Neuronal stem cell (in vitro differentiated cells): ENCODE measurements around the gene ARHGEF16.

Experiments used
- DNase-seq: peaks from one replicate; pipeline ENCODE4 v3.0.0-alpha.2; 2013; ENCODE audit warnings: low spot score
- H2AFZ ChIP-seq: one replicate; pipeline ENCODE4 v1.6.1; 2013; ENCODE audit warnings: mild to moderate bottlenecking, low read length, inconsistent platforms
- H2AK5ac ChIP-seq: 2 replicates; pipeline ENCODE4 v1.6.1; 2013; ENCODE audit warnings: low read depth, mild to moderate bottlenecking, inconsistent platforms, low read length, moderate library complexity, mixed read lengths
- H2BK120ac ChIP-seq: 2 replicates; pipeline ENCODE4 v1.6.1; 2013; ENCODE audit warnings: low read depth, mild to moderate bottlenecking, inconsistent platforms, low read length, moderate library complexity, mixed read lengths
- H2BK12ac ChIP-seq: one replicate; pipeline ENCODE4 v1.6.1; 2013; ENCODE audit warnings: low read length, inconsistent platforms
- H2BK15ac ChIP-seq: 2 replicates; pipeline ENCODE4 v1.6.1; 2013; ENCODE audit warnings: mild to moderate bottlenecking, low read length, inconsistent platforms, mixed read lengths
- H2BK5ac ChIP-seq: one replicate; pipeline ENCODE4 v1.6.1; 2013; ENCODE audit warnings: inconsistent platforms, mild to moderate bottlenecking, low read length, moderate library complexity
- H3K14ac ChIP-seq: one replicate; pipeline ENCODE4 v1.6.1; 2013; ENCODE audit warnings: low read length, inconsistent platforms
- H3K18ac ChIP-seq: 2 replicates; pipeline ENCODE4 v1.6.1; 2013; ENCODE audit warnings: low read length, inconsistent platforms
- H3K23ac ChIP-seq: 2 replicates; pipeline ENCODE4 v1.6.1; 2013; ENCODE audit warnings: low read depth, mild to moderate bottlenecking, mixed read lengths, low read length, inconsistent platforms; ENCODE audit not compliant: poor library complexity
- H3K27ac ChIP-seq: replicated peaks from 3 replicates; pipeline ENCODE4 v1.5.1; 2013; ENCODE audit warnings: low read length, inconsistent platforms
- H3K27me3 ChIP-seq, 3 experiments: 2 replicates each; pipeline ENCODE4 v1.6.1; 2013; ENCODE audit warnings: low read length in 3 of 3, mild to moderate bottlenecking in 2 of 3, inconsistent platforms in 1 of 3, low read depth in 1 of 3, mixed read lengths in 1 of 3, moderate library complexity in 1 of 3; ENCODE audit not compliant: control insufficient read depth in 3 of 3, insufficient read depth in 3 of 3
- H3K36me3 ChIP-seq, 2 donors: replicated peaks in 1 of 2; 2 replicates each; pipeline ENCODE4 v1.6.1; 2013; ENCODE audit warnings: low read length in 2 of 2; ENCODE audit not compliant: control insufficient read depth in 2 of 2, insufficient read depth in 2 of 2
- H3K4ac ChIP-seq: 2 replicates; pipeline ENCODE4 v1.6.1; 2013; ENCODE audit warnings: inconsistent platforms, mild to moderate bottlenecking, low read length, moderate library complexity
- H3K4me1 ChIP-seq, 2 donors: 1 replicate in 1 of 2; 2 replicates in 1 of 2; pipeline ENCODE4 v1.6.1; 2013; ENCODE audit warnings: low read length in 2 of 2, low read depth in 1 of 2; ENCODE audit not compliant: control insufficient read depth in 2 of 2, insufficient read depth in 1 of 2
- H3K4me2 ChIP-seq: one replicate; pipeline ENCODE4 v1.6.1; 2013; ENCODE audit warnings: mild to moderate bottlenecking, low read length, inconsistent platforms; ENCODE audit not compliant: insufficient read depth, poor library complexity, severe bottlenecking
- H3K4me3 ChIP-seq, 2 donors: 2 replicates each; pipeline ENCODE4 v1.5.1; 2013; ENCODE audit warnings: low read length in 2 of 2, mild to moderate bottlenecking in 2 of 2, inconsistent platforms in 1 of 2, moderate library complexity in 1 of 2
- H3K79me1 ChIP-seq: one replicate; pipeline ENCODE4 v1.6.1; 2013; ENCODE audit warnings: low read depth, mild to moderate bottlenecking, inconsistent platforms, low read length, moderate library complexity
- H3K9ac ChIP-seq: one replicate; pipeline ENCODE4 v1.6.1; 2013; ENCODE audit warnings: mild to moderate bottlenecking, low read depth, low read length, inconsistent platforms; ENCODE audit not compliant: poor library complexity
- H3K9me3 ChIP-seq, 2 donors: replicated peaks in 1 of 2; 2 replicates each; pipeline versions ENCODE3 to v1.6.1; 2013; ENCODE audit warnings: low read length in 2 of 2, mild to moderate bottlenecking in 2 of 2, inconsistent platforms in 1 of 2, low read depth in 1 of 2, mixed read lengths in 1 of 2, moderate library complexity in 1 of 2; ENCODE audit not compliant: control insufficient read depth in 2 of 2, insufficient read depth in 1 of 2
- H4K8ac ChIP-seq: one replicate; pipeline ENCODE4 v1.6.1; 2013; ENCODE audit warnings: low read depth, mild to moderate bottlenecking, inconsistent platforms, low read length, moderate library complexity
- H4K91ac ChIP-seq: one replicate; pipeline ENCODE4 v1.6.1; 2013; ENCODE audit warnings: low read length, low read depth, mild to moderate bottlenecking, inconsistent platforms; ENCODE audit not compliant: poor library complexity
- WGBS, 2 donors: extraction: QIAGEN DNeasy Blood & Tissue Kit; methylation state at CpG; one replicate each; pipeline ENCODE4 v1.1.7; 2013; ENCODE audit warnings: missing lambda C conversion rate in 2 of 2, mixed read lengths in 1 of 2; ENCODE audit not compliant: insufficient read length in 2 of 2, insufficient replicate concordance in 1 of 2; ENCODE audit errors: extremely low coverage in 2 of 2; 5-methylcytosine and 5-hydroxymethylcytosine counted together

ARHGEF16 gene

DNA sequence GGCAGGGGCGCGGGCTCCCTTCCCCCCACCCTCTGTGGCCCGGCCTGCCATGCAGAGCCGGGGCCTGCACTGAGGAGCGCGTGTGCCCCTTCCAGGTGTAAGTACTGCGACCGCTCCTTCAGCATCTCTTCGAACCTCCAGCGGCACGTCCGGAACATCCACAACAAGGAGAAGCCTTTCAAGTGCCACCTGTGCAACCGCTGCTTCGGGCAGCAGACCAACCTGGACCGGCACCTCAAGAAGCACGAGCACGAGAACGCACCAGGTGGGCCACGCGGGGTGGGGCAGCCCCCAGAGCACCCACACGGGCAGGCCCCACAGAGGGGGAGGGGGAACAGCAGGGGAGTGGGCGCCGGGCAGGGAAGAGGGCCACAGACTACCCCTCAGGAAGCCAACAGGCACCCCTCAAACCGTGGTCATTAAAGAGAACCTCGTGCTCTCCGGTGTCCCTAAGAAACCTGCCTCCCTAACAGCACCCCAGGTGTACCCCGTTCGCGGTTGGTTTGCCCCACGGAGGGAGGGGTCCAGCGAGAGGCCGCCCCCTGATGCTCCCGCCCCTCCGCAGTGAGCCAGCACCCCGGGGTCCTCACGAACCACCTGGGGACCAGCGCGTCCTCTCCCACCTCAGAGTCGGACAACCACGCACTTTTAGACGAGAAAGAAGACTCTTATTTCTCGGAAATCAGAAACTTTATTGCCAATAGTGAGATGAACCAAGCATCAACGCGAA is 28.8 kb upstream of the ARHGEF16 start:
- Histone ChIP-seq H4K8ac (no peak overlapping the region), H3K4me3 (no peak overlapping the region), H3K14ac (peak overlapping the region; percentile 2), H3K9me3 (peaks cover 0 to 2% of the 10 kb centered on the region in 2 donors), H3K9ac (no peak overlapping the region), H2AFZ (no peak overlapping the region), H3K79me1 (peaks cover under 1% of the 10 kb centered on the region), H4K91ac (no peak overlapping the region), H3K4me2 (no peak overlapping the region), H3K36me3 (peaks cover 0 to 8% of the 10 kb centered on the region in 2 donors), H3K4me1 (peaks cover 0 to 5% of the 10 kb centered on the region in 2 donors), H3K18ac (no peak overlapping the region), H2BK12ac (peak overlapping the region; percentile 34), H2BK15ac (peak overlapping the region; percentile 76), H3K27me3 (peaks cover 0 to 56% (median 0%) of the 10 kb centered on the region in 3 experiments), H2BK5ac (no peak overlapping the region), H3K4ac (no peak overlapping the region), H3K27ac (no peak overlapping the region), H2BK120ac (no peak overlapping the region), H3K23ac (peak overlapping the region; percentile 48), H2AK5ac (peak overlapping the region; percentile 85)
- no peak for DNase-seq
- no CpG with 5 or more reads among the region's 44 CpGs for WGBS, 2 donors

DNA sequence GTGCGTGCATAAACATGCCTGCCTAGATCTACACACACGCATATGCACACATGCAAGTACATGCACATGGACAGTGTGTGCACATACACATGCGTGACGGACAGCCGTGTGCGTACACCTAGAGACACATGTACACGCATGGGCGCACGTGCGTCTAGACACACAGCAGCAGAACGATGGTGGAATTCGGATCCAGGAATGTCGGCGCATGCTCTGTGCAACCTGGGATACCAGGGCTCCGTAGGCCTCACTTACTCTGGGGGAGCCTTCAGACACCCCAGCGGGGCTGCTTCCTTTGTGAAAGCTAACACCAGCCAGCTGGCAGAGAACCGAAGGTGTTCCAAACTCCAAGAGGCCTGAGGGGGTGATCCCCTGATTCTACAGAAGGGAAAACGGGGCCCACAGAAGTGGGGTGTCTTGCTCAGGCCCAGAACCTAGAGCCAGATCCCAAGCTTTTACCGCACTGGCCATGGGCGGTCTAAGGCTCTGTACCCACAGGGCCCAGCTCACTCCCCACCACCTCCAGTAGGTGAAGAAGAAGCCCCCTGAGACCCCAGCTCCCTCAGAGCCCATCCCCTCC is 27.4 kb upstream of the ARHGEF16 start:
- Histone ChIP-seq H3K4ac (no peak overlapping the region), H3K9me3 (peaks cover 0 to 4% of the 10 kb centered on the region in 2 donors), H3K18ac (peak overlapping the region; percentile 30), H3K27ac (no peak overlapping the region), H3K36me3 (peaks cover 0 to 8% of the 10 kb centered on the region in 2 donors), H3K4me2 (no peak overlapping the region), H3K4me3 (peak overlapping the region in 1 of 2 donors; percentile 16), H4K91ac (no peak overlapping the region), H2AK5ac (no peak overlapping the region), H2AFZ (no peak overlapping the region), H3K9ac (no peak overlapping the region), H3K23ac (peak overlapping the region; percentile 89), H3K27me3 (peaks cover 0 to 53% (median 0%) of the 10 kb centered on the region in 3 experiments), H3K79me1 (peaks cover 4% of the 10 kb centered on the region), H2BK15ac (no peak overlapping the region), H4K8ac (no peak overlapping the region), H2BK12ac (no peak overlapping the region), H3K4me1 (peaks cover 0 to 8% of the 10 kb centered on the region in 2 donors), H3K14ac (peak overlapping the region; percentile 76), H2BK120ac (no peak overlapping the region), H2BK5ac (peak overlapping the region; percentile 39)
- no peak for DNase-seq
- no CpG with 5 or more reads among the region's 20 CpGs for WGBS, 2 donors

DNA sequence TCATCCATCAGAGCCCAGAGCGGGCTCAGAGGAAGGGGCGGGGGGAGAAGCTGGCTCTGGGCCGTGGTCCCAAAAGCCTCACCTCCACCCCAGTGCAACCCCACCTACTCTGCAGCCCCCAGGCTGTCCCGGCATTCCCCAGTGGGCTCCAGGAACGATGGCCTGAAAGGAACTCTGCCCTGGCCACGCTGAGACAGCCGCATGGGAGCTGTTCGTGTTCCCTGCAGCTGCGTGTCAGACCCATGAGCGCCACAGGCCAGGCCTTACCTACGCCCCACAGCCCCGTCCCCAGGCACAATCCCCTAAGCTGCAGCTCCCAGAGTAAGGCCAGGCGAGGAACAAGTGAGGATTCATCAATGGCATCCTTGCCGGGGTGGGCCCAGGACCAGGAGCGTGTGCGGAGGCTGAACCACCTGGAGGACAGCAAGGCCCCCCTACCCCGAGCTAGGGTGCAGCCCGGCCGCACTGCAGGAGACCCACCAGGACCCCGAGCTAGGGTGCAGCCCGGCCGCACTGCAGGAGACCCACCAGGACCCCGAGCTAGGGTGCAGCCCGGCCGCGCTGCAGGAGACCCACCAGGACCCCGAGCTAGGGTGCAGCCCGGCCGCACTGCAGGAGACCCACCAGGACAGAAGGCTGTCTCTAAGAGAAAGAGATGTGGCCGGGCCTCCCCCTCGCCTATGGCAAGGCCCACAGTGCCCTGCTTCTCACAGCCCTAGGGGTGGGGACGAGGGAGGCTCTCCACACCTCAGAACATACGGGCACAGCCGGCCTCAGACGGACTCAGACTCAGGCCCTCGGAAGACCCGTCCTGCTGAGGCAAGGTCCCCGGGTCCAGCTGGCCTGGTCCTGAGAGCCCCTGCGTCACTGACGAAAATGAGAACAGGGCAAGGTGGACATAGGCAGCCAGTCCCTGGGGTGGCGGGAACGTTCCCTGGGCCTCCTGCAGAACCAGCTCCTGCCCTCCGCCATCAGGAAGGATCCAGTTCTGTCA is 26.5 kb upstream of the ARHGEF16 start:
- no peak for DNase-seq
- H3K4ac ChIP-seq = no peak overlapping the region
- WGBS, 2 donors = no CpG with 5 or more reads among the region's 43 CpGs
- no peak overlapping the region for H3K27ac ChIP-seq
- no peak overlapping the region for H4K91ac ChIP-seq
- H2BK5ac ChIP-seq = peak overlapping the region; percentile 39
- H3K79me1 ChIP-seq = peaks cover 4% of the 10 kb centered on the region
- H3K4me2 ChIP-seq = no peak overlapping the region
- peak overlapping the region; percentile 38 for H3K18ac ChIP-seq
- no peak overlapping the region for H2BK15ac ChIP-seq
- no peak overlapping the region for H2AFZ ChIP-seq
- no peak overlapping the region for H2BK120ac ChIP-seq
- H3K23ac ChIP-seq = peak overlapping the region; percentile 55
- no peak overlapping the region for H3K4me3 ChIP-seq
- H3K36me3 ChIP-seq = peaks cover 0 to 8% of the 10 kb centered on the region in 2 donors
- H2AK5ac ChIP-seq = peak overlapping the region; percentile 37
- H3K9ac ChIP-seq = peak overlapping the region; percentile 44
- peak overlapping the region; percentile 38 for H3K14ac ChIP-seq
- H4K8ac ChIP-seq = no peak overlapping the region
- H3K4me1 ChIP-seq = peaks cover 0 to 8% of the 10 kb centered on the region in 2 donors
- H3K9me3 ChIP-seq = peaks cover 0 to 4% of the 10 kb centered on the region in 2 donors
- H2BK12ac ChIP-seq = no peak overlapping the region
- H3K27me3 ChIP-seq = peaks cover 0 to 53% (median 0%) of the 10 kb centered on the region in 3 experiments
